HG03354 (cell line): ENCODE data around the gene MAMDC2.

Source experiments
- ATAC-seq: cut with Tn5 transposase; IDR thresholded peaks from one replicate; pipeline ENCODE4 v1.9.1; 2021; ENCODE audit warnings: mild to moderate bottlenecking; ENCODE audit not compliant: unreplicated experiment, poor library complexity, severe bottlenecking

Gene MAMDC2

GRCh38 chr9:70125621-70126263 is 82.1 kb downstream of the MAMDC2 start:
- ATAC-seq: no peak

DNA sequence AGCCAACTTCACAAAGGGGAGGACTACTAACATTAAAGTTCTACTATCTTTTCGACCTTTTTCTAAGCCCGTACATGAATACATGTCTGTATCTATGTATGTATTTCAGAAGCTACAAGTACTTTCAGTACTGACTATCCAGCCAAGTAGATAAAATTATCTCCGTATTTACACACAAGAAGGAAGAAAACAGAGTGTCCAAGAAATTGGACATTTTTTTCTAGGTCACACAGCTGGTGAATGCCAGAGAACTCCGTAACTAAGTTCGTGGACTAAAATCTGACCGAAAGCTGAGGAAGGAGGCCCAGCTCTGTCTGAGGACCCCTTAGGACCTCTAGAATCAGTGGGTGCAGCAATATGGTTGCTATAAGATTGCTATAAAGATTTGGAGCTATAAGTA is 83.4 kb downstream of the MAMDC2 start:
- no peak for ATAC-seq

- no peak for ATAC-seq
These were observed 84.1 kb downstream of the MAMDC2 start for GRCh38 chr9:70127540-70128416.

- no peak for ATAC-seq
These were observed 86.6 kb downstream of the MAMDC2 start for GRCh38 chr9:70130266-70130665.

DNA sequence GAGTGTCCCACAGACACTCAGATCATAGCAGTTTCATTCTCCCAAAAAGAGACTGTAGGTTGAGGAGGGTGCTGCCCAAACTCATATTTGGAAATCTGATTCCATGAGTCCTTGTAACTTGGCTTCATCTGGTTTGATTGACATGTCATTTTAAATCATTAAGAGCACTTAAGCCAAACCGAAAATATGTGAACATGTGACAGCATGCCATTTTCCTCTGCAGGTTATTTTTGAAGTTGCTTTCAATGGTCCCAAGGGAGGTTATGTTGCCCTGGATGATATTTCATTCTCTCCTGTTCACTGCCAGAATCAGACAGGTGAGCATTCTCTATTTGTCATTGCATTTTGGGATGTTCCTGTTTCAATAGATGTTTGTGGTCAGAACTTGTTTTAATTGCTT is 87.6 kb downstream of the MAMDC2 start:
- no peak for ATAC-seq

- ATAC-seq: no peak
These were observed 89.9 kb downstream of the MAMDC2 start for GRCh38 chr9:70133253-70134208.

GRCh38 chr9:70134360-70134759 is 90.7 kb downstream of the MAMDC2 start:
- ATAC-seq: no peak

- ATAC-seq: no peak
These were observed 91.5 kb downstream of the MAMDC2 start for GRCh38 chr9:70135176-70135575.

DNA sequence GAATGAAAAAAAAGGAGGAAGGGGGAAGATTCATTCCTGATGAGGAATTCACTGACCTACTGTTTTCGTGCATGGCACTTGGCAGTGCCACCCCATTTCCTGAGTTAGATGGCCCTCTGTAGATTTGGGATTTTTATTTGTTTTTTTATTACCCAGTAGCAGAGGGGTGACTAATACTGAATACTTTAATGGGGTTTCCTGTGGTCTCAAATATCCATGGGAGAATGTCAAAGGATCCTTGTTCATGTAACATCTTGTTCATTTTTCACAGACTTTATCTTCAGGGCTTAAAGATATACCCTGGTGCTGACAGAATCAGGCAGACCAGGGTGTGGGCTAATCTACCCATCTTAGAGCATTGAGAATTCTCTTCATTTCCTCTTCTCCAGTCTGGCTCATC is 93.0 kb downstream of the MAMDC2 start:
- no peak for ATAC-seq

- ATAC-seq: no peak
These were observed 93.9 kb downstream of the MAMDC2 start for GRCh38 chr9:70137577-70137976.

DNA sequence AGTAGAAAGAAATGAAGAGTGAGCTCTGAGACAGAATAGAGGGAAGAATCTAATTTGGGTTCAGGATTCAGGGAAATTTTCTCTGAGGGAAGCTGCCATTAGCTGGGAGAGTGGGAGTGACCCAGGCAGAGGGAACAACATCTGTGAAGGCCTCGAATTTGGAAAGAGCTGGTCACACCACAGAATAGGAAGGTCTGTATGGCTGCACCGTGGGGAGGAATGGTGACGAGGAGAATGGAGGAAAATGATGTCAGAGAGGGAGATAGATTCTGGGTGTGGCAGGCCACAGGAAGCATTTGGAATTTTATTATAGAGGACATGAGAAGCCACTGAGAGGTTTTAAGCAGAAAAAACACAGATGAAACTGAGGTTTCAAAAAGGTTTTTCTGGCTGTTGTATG is 98.5 kb downstream of the MAMDC2 start:
- ATAC-seq: no peak

DNA sequence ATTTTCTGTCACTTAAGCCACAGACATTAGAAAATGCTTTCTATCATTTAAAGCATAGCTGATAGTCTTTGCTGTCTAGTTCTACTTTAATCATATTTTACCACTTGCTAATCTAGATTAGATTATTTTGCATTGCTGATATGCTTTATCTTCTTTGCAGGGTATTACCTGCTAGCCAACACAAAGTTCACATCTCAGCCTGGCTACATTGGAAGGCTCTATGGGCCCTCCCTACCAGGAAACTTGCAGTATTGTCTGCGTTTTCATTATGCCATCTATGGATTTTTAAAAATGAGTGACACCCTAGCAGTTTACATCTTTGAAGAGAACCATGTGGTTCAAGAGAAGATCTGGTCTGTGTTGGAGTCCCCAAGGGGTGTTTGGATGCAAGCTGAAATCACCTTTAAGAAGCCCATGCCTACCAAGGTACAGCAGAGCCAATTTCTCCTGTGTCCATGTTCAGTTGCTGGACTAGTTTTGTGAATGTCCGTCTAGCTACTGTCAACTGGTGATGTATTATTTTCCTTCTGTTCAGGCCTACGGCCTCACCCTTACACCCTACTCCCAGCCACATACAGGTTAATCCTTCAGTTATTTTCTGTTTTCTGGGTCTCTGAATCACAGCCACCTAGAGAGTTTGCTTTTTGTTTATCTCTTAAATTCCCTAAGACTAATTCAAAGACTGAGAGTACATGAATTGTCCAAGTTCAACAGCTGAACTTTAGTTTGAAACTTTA is 99.9 kb downstream of the MAMDC2 start:
- ATAC-seq: no peak

DNA sequence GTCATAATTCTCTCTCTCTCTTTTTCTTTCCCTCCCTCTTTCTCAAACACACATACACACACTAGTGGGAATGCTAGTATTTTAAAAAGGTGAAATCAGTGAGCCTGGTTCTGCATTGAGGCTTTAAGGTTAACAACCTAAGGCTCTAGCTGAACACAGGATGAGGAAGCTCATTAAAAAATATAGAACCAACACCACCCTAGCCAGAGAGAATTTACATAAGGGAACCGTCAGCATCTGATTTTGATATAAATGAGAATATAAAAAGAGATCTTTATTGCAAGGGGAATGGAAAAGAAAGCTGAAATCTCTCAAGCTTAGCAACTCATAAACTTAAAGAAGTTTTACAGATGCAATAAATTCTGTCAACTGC is 100.5 kb downstream of the MAMDC2 start:
- ATAC-seq: no peak

DNA sequence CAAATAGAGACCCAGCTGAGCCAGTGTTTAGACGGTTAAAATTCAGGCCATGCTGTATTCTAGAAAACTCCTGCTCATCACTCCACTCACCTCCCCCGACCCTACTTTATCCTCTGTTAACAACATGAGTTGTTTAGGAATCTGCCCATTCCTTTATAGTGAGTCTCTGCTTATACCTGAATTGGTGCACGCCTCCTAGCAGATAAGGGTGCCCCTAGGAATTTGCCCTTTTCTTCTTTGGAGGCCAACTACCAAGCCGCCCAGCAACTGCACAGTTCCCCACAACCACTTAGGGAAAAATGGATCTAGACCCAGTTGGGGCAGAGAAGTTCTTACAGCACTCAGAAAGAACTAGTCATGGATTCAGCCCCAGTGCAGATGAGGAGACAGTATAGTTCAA is 102.3 kb downstream of the MAMDC2 start:
- ATAC-seq: no peak

GRCh38 chr9:70147196-70147595 is 103.5 kb downstream of the MAMDC2 start:
- no peak for ATAC-seq

- ATAC-seq: no peak
These were observed 104.0 kb downstream of the MAMDC2 start for GRCh38 chr9:70147651-70148050.

DNA sequence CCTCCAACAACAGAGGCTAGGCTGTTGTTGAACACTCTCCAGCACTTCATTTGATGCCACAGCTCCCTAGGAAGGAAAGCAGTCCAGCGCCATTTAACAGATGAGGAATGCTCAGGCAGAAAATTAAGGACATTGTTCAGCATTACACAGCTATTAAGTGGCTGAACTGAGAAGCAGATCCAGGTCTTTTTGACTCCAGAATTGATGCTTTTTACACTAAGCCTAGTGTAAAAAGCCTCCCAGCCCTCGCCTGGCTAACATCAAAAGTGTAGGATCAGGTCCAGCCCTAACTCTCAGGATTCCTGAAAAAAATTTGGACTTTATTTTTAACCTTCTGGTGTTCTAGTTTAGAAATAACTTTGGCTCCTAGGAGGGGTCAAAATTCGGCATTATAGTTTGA is 108.7 kb downstream of the MAMDC2 start:
- no peak for ATAC-seq

GRCh38 chr9:70156729-70157128 is 113.1 kb downstream of the MAMDC2 start:
- ATAC-seq: no peak

GRCh38 chr9:70159630-70160029 is 116.0 kb downstream of the MAMDC2 start:
- no peak for ATAC-seq
